Stimulated activated CD8-positive, alpha-beta memory T cell treated with anti-CD3 and anti-CD28 coated beads, Interleukin-2, amount 100 ng/mL, for 1 hour (primary cell): ENCODE measurements around the gene APBA2.

Experiments used
- DNase-seq, 2 donors: peaks; one replicate each; pipeline ENCODE4 v3.0.0-alpha.2; 2020; ENCODE audit warnings: low read depth in 2 of 2

Gene APBA2

DNA sequence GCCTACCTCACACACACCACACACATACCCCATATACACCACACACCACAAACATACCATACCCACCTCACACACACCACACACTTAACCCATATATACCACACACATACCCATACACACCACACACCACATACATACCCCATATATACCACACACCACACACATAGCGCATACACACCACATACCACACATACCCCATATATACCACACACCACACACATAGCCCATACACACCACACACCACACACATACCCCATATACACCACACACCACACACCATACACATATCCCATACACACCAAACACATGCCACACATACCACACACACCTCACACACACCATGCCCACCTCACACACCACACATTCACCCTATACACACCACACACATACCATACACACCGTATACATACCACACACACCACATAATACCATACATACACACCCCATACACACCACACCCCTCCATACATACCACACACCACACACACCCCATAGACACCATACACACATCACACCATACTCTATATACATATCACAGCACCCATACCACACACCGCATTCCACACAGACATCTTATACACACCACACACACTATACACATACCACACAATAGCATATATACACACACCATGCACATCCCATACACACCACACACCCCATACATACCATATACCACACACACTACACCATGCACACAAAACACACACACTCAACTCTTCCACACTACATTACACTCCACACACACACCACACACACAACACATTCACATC lies 29.5 kb downstream of the APBA2 start:
- no peak for DNase-seq

DNA sequence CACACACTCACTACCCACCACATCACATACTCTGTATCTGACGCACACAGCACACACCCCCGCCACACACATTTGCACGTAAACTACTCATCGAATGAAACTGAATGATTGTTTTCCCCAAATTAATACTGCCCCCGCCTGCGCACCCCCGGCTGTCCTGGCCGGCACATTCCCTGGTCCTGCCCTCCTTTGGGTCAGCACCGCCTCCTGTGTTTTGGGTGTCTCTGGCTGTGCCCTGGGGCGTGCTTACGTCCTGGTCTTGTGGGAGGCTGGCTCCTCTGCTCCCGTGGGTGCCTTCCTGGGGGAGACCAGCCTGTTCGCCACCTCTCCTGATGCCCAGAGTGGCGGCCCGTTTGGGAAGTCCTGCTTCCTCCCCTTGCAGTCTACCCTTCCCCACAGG lies 30.2 kb downstream of the APBA2 start:
- no peak for DNase-seq

DNA sequence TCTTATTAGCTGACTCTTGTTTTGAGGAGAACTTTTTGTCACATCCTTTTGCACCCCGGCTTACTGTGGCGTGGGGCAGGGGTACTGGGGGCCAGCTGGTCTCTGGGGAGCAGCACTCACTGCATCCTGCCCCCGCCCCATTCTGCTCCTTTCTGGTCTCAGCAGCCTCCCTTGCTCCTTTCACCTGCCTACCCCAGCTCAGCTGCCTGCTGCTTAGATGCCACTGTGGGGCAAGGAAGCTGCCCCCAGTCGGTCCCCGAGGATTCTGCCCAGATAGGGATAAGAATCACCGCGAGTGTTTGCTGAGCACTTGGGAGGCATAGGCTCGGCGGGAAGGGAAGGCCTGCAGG lies 32.0 kb downstream of the APBA2 start:
- no peak for DNase-seq

DNA sequence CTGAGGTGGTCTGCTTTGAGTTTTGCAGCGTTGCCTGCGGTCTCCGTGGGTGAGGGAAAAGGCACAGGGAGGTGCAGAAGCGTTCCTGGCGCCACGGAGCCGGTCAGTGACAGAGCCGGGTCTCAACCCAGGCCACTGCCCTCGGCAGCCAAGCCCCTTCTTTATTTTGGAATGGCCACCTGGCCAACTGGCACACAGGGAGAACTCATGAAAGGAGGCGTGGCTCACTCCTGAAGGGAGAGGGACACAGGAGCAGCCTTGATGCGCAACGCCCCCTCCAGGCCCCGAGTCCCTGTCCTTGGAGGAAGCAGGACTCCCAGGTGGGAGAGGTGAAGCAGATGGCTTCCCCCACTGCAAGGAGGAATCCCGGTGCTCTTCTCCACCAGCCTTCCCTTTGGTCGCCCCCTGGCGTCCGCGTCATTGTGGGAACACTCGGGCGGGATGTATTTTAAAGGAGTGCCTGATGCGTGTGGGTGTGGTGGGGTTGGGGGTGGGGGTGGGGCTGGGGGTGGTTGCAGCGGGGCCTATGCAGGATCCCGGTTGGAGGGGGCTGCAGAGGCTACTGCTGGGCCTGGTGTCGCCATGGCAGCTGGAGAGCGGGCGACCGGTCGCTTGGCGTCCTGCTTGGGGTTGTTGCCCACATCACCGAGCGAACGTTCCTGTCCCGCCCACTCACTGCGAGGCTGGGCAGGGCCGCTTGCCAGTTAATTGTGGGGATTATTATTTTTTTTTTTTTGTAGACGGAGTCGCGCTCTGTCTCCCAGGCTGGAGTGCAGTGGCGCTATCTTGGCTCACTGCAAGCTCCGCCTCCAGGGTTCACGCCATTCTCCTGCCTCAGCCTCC lies 32.6 kb downstream of the APBA2 start:
- DNase-seq = no peak

DNA sequence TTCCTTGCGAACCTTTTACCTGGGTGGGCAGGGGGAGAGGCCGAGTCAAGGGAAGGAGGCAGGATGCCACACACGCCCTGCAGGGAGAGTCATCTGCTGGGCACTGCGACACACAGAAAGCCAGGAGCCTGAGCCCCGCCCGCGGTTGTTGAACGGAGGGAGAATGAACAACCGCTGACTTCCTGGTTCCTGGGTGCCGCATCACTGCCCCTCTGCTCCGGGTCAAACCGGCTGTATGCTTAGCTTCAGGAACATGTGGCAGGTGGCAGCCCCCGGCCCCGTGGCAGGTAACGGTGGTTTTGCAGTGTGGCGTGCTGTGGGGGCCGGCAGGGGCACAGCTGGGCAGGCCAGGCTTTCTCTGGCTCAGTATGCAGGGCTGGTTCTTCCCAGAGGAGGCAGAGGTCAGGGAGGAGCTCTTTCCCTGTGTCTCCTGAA lies 33.4 kb downstream of the APBA2 start:
- no peak for DNase-seq

DNA sequence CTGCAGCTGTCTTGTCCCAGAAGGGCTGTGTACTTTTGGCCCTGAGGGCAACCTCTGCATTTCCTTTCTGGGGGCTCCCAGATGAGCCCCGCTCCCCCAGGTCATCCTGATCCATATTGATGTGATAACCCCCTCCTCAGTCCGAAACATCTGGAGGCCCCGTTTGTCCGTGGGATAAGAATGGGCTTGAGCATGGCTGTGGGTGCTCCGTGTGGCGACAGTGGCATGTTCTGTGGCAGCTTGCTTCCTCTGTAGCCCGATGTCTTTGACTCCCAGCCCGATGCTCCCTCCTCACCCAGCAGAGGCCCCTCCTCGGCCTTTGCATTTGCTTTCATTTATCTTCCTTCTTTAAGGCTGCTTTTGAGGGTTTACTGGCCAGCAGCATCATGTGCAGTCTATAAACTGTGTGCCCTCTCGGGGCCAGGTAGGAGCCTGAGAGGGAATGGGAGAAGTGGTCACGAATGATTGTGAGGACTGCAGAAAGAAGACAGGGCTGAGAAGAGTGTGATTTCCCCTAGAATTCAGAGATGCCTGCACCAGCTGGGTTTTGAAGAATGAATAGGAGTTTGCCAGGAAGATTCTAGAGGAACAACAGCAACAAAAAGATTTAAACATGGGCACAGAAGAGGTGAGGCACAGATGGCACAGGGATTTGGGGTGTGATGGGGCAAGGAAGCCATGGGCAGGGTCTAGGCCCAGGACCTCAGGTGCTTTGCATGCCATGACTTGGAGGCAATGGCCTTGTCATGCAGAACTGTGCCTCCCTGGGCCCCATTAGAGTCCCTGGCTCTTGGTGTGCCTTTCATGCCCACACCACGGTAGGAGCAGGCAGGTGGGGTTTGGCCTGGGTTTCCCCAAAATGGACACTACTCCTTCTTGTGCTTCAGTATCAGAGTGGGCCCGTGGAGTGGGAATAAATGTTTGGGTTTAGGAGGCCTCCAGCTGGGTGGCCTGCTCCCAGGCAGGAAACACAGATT lies 34.2 kb downstream of the APBA2 start:
- DNase-seq = no peak

DNA sequence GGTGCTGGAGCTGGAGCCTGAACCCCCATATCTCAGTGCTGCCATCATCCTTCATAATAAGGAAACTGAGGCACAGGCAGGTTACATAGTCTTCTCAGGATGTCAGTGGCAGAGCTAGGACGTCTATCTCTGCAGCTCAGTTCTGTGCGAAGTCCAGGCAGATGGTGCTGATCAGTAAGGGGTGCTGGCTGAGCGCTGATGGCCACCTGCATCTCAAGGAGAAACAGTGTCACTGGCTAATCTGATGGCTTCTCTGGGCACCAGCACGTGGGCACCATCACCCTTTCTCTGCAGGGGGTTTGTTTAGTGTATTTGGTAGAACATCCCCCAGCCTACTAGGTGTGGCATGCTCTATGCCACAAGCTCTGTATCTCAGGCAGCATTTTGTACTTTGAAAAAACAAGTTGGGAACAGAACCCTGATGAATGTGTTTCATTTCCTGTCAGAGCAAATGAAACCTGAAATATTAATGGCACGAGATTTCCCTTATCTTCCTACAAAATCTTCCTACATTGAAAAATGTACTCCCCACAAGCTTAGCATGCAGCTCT lies 35.1 kb downstream of the APBA2 start:
- DNase-seq = no peak

DNA sequence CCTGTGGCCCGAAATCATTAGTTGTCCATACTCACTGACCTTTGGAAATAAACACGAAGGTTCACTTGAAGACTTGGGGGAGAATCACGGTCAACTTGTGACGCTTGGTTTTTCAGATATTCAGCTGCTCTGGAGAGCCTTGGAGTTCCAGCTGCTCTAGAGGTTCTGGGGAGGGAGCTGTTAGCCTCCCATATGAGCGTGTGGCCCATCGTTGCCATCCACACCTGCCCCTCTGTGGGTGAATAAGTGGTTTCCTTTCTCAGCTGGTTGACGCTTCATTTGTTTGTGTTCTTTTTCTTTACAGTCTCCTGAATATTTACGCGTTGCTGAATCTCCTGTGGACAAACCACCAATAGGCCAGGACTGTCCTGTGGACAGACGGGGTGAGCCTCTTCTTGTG lies 35.6 kb downstream of the APBA2 start:
- no peak for DNase-seq

DNA sequence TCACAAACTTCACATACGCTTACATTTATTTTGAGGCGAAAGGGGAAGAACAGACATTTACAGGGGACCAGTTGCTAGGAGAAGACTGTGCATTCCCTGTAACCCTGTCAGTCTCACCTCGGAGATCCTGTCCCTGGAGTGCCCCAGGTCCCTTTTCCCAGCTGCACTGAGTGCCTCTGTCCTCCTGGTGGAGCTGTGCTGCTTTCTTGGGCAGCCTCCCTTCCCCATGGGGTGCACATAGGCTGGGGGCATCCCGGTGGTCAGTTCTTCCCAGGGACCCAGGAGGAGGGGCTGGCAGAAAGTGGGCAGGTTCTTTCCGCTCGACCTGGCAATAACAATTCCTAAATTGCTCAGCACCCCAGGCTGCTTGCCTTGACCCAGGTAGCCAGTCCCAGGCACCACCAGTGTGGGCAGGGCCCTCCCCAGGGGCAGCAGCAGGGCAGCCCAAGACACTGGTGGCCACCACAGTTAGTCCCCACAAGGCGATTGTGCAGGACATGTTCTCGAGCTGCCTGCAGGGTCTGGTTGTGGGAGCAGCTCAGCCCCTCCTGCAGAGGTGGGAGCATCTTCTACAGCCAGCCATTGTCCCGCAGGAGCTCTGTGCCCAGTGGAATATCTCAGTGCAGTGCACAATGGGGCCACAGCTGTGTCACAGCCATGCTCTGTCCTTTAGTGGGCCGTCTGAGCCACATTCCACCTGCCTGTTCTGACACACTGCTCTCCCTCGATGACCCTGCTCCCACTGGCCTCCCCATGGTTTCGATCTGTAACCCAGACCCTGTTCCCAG lies 36.3 kb downstream of the APBA2 start:
- DNase-seq = no peak

DNA sequence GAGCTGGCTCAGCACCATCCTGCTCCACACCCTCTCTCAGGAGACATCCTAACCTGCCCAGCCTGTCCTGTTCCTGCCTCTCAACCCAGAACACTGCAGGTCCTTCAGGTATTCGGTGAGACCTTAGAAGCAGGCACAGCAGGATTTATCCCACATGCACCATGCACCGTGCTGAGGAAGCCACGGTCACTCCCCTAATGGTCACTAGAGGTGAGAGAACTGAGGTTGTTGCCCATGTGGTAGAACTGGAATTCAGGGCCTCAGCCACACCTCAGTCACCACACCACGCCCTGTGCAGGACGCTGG lies 36.9 kb downstream of the APBA2 start:
- DNase-seq = no peak

DNA sequence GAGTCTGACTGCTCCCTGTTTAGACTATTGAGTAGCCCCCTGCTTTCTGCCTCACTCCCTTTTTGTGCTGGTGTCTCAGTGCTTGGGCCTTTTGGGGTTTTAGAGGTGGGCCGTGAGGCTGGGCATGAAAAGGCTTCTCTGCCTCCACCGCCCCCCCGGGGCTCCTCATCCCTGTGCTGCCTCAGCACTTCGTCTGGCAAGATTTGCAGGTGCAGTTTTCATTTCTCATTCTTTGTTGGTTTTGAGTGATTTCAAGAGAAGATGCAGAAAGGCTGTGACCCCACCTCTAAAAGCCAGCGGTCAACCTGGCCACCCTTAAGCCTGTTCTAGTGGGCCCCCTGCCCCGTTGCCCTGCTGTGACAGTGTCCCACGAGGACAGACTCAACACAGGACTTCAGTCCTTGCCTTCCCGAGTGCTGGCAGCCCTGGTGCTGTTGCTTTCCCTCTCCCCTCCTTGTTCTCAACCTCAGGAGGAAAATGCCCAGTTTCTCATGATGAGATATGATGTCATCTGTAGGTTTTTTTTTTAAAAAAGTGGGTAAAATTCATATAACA lies 38.0 kb downstream of the APBA2 start:
- DNase-seq = no peak

DNA sequence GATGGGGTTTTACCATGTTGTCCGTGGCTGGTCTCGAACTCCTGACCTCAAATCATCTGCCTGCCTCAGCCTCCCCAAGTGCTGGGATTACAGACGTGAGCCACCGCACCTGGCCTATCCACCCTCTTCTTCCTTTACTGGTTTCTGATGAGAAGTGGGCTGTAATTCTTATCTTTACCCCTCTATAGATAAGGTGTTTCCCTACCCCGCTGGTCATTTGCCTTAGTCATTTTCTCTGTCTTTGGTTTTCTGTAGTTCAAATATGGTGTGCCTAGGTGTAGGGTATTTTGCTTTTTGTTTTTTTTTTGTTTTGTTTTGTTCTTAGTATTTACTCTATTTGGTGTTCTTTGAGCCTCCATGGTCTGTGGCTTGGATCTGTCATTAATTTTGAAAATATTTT lies 41.3 kb downstream of the APBA2 start:
- no peak for DNase-seq

DNA sequence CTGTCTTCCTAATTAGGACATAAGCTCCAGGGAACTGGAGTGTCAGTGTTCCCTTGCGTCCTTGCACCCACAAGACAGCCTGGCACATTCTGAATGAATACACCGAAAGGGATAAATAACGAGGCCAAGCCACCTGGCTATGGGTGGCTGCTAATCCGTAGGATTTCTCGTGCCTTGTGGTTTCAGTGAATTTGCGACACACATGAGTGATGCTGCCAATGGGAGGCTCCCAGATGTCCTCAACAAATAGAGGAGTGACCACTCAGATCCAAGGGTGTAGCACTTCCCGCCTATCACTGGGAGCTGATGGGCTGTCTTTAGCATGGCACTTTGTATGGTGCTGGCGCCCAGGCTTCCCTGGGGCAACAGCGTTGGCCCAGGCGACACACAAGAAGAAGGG lies 43.4 kb downstream of the APBA2 start:
- no peak for DNase-seq

DNA sequence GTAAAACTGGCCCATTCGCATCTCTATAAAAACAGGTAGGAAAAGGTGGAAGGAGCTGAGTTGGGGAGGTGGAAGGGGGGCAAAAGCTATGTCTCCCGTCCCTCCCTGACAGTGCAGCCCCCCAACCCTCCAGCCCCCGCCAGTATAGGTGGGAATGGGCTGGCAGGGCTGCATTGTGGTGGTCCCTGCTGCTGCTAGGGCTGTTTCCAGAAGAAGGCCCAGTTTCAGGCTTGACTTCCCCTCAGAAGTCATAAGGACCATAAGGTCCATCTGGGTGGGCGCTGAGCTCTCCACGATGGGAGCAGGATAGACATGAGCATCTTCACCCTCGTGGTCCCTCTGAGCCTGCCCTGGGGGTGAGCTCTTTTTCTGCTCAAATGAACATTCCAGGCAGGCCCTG lies 44.2 kb downstream of the APBA2 start:
- DNase-seq = no peak

DNA sequence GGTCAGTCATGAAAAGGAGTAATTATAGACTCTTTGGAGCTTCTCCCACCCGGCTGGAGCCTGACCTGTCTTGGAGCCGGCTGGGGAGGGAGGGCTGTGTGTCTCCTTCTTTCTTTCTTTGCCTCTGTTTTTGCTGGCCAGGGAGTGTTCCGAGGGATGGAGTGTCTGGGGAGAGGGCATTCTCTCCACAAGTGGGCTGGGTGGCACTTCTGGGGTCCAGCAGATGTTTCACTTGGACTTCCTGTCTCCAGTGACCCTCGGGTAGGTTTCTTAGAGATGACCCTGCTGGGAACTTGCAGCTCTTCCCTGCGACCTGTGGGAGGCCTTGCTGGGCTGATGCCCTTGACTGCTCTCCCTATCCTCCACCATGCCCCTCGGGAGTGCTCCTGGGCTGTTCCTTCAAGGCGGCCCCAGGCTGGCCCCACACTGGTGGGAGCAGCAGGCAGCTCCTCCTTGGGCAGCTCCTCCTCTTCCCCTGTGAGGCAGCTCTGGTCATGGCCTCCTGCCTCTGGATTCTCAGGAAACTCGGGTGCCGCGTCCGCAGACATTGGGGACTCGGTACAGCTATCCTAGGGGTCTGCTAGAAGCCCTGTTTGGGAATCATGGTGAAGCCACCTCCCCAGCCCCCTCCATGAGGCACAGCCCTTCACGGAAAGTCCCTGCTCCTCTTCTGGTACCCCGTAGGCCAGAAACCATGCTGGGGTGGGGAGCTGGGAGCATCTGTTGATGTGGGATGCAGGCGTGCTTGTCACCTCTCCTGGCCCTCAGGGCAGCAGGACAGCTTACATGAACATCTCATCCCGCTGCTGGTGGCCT lies 44.9 kb downstream of the APBA2 start:
- DNase-seq = no peak

DNA sequence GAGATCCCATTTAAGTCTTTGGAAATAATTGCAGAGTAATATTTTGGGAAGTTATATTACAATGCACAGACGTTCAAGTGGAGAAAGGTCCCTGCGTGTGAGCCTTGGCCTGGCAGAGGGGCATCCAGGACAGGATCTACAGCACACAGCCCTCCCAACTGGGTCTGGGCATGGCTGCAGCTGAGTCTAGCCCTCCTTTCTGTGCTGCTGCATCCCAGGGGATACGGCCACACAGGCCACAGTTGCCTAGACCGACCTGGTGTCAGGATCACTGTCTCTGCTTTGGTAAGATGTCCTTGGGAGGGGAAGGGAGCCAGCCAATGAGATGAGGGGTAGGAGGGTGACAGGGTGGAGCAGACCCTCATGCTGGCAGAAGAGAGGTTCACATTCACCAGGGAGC lies 46.1 kb downstream of the APBA2 start:
- no peak for DNase-seq

DNA sequence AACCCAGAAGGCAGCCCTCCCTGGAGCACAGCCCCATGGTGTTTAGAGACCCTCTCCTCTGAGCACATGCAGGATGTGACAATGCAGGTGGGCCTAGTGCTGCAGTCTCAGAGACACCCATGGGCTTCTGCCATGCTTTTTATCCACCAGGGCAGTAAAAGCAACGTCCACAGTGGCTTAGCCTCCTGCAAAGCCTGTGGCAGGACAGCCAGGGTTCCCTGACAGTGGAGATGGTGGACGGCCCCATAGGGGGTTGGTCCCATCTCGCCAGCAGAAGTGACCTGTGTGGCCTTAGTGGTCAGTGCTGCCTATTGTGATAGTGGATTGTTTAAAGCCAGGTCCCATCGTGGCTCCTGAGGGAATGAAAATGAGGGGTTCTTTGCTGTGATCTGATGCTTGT lies 46.6 kb downstream of the APBA2 start:
- no peak for DNase-seq

DNA sequence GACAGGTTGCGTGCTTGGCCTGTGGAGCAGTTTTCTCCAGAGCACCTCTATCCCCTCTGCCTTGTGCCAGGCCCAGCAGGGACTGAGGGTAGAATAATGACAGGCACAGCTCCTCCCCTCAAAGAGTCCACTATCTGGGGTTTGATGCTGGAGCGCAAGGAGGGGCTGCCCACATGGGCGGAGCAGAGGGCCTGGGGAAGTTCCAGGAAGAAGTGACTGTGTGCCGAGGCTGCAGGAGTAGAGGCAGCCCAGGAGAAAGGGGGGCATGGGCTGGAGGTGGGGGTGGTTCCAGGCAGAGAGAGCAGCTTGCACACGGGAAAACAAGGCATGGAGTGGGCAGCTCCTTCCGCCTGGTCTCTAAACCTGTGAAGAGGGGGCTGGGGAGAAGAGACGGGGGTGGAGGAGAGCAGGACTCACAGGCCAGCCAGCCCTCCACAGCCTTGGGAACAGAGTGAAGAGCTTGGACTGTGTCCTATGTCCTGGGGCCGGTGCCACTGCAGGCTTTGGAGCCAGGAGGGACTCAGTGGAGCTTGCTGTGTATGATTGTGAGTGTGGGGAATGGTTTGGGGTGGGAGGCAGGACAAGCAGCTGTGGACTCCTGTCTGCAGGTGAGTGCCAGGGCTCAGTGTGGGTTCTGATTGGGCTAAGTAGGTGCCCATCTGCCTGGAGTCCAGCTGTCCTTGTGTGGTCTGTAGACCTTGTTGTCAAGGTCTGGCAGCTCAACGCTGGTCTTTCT lies 48.1 kb downstream of the APBA2 start:
- DNase-seq = no peak

DNA sequence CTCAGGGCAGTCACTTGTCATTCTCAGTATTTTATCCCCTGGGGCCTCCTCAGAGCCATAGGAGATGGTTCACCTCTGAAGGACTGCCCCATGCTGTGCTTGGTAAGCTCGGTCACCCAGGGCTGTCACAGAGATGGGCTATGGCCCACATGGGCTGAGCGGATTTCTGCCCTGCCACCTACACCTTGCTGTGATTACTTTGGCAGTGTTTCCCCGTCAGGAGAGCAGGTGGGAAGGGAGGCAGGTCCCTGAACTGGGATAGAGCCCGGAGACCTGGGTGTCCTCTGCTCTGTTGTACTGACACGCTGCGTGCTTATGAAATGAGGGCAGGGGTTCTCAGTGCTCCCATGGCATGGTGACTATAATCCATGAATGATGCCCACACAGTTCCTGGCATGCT lies 48.9 kb downstream of the APBA2 start:
- no peak for DNase-seq
